Measurements from ENCODE around the gene KCTD13.

Gene KCTD13

GRCh38 chr16:29907973-29908372 is 18.1 kb downstream of the KCTD13 start:
- no peak overlapping the region for H3K4me3 ChIP-seq (ENCODE audit: low read depth, low read length)
- DNase-seq (ENCODE audit: low read depth, low spot score): no peak
- in situ Hi-C loops (cut with HindIII; ENCODE audit: low sequenced_read_pairs): no loop called here
- no peak for TF ChIP-seq CTCF (IDR thresholded peaks at IDR 0.05; ENCODE audit: low read depth, low read length)

GRCh38 chr16:29906520-29907244 is 19.3 kb downstream of the KCTD13 start:
- no peak for DNase-seq (ENCODE audit: low read depth, low spot score)
- no peak for TF ChIP-seq CTCF (IDR thresholded peaks at IDR 0.05; ENCODE audit: low read depth, low read length)
- H3K4me3 ChIP-seq (ENCODE audit: low read depth, low read length): no peak overlapping the region
- in situ Hi-C loops (cut with HindIII; ENCODE audit: low sequenced_read_pairs): no loop called here

- no peak for TF ChIP-seq CTCF (IDR thresholded peaks at IDR 0.05; ENCODE audit: low read depth, low read length)
- in situ Hi-C loops (cut with HindIII; ENCODE audit: low sequenced_read_pairs): no loop called here
These were observed 20.4 kb downstream of the KCTD13 start for GRCh38 chr16:29905668-29906067.

GRCh38 chr16:29904947-29905346 is 21.1 kb downstream of the KCTD13 start:
- H3K4me3 ChIP-seq (ENCODE audit: low read depth, low read length): no peak overlapping the region
- no peak for TF ChIP-seq CTCF (IDR thresholded peaks at IDR 0.05; ENCODE audit: low read depth, low read length)
- in situ Hi-C loops (cut with HindIII; ENCODE audit: low sequenced_read_pairs): no loop called here
- DNase-seq (ENCODE audit: low read depth, low spot score): no peak

More at GRCh38 chr16:29905668-29906067, 20.4 kb downstream of the KCTD13 start:
- DNase-seq (ENCODE audit: low read depth, low spot score): no peak
- no peak overlapping the region for H3K4me3 ChIP-seq (ENCODE audit: low read depth, low read length)

GRCh38 chr16:29903590-29903989 is 22.4 kb downstream of the KCTD13 start:
- TF ChIP-seq CTCF (IDR thresholded peaks at IDR 0.05; ENCODE audit: low read depth, low read length): no peak
- no peak overlapping the region for H3K4me3 ChIP-seq (ENCODE audit: low read depth, low read length)
- in situ Hi-C loops (cut with HindIII; ENCODE audit: low sequenced_read_pairs): no loop called here
- no peak for DNase-seq (ENCODE audit: low read depth, low spot score)

GRCh38 chr16:29901607-29901945 is 24.4 kb downstream of the KCTD13 start:
- in situ Hi-C loops (cut with HindIII; ENCODE audit: low sequenced_read_pairs): no loop called here
- TF ChIP-seq CTCF (IDR thresholded peaks at IDR 0.05; ENCODE audit: low read depth, low read length): no peak
- no peak for DNase-seq (ENCODE audit: low read depth, low spot score)
- H3K4me3 ChIP-seq (ENCODE audit: low read depth, low read length): no peak overlapping the region
